ENCODE results near the gene COA5. TPM values are rescaled to one million over a fixed set of nuclear protein-coding genes. Genes with fewer than 3 reads are reported as not detected.

COA5 gene
- total and polyA plus RNA-seq, 9 donors: 27.2 to 42.5 (median 32.1) TPM

DNA sequence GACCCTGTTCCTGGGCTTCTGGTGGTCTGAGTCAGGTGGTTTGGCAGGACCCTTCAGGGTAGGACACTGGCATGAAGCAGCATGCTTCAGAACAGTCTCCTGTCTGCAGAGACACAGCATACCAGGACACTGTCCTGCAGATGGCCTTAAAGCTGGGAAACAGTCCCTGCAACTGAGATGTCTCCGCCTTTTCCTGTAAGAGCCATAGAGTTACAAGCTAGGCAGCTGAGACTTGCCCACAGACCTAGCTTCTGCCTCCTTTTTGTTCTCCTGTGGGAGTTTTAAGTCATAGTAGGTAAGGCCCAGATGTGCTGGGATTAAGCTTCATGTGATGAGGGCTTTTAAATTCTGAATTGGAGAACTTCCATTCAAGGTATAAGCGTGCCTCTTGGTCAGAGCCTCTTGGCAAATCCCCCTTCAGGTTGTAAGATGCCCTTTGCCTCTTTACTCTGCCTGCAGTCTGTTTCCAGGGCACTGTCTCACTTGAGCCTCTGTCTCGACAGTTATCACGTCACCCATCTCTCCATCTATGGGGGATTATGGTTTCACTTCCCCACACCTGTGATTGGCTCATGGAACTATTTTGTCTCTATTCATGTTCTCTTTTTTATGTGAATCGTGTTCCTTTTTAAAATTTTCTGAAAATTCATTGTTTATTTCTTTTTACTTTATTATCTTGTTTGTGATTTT lies 51.8 kb downstream of the COA5 start:
- DNase-seq: no peak
- Histone ChIP-seq H3K4me3 (no peak overlapping the region), H3K27ac (no peak overlapping the region), H3K27me3 (no peaks in the 10 kb centered on the region), H3K4me1 (ENCODE audit: insufficient read depth) (peaks cover 7% of the 10 kb centered on the region), H3K36me3 (no peaks in the 10 kb centered on the region), H3K9me3 (no peaks in the 10 kb centered on the region)
- intact Hi-C loops (cut with DNase I): no loop called here
- 94 to 95% (median 95%) methylated on average over 5 of the region's 5 CpGs for WGBS, 3 donors
- TF ChIP-seq, protein P1, sequence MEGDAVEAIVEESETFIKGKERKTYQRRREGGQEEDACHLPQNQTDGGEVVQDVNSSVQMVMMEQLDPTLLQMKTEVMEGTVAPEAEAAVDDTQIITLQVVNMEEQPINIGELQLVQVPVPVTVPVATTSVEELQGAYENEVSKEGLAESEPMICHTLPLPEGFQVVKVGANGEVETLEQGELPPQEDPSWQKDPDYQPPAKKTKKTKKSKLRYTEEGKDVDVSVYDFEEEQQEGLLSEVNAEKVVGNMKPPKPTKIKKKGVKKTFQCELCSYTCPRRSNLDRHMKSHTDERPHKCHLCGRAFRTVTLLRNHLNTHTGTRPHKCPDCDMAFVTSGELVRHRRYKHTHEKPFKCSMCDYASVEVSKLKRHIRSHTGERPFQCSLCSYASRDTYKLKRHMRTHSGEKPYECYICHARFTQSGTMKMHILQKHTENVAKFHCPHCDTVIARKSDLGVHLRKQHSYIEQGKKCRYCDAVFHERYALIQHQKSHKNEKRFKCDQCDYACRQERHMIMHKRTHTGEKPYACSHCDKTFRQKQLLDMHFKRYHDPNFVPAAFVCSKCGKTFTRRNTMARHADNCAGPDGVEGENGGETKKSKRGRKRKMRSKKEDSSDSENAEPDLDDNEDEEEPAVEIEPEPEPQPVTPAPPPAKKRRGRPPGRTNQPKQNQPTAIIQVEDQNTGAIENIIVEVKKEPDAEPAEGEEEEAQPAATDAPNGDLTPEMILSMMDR (IDR thresholded peaks at IDR 0.05): no peak
- TF ChIP-seq POLR2A (IDR thresholded peaks at IDR 0.05) (no peak), EP300 (IDR thresholded peaks at IDR 0.05) (no peak)

DNA sequence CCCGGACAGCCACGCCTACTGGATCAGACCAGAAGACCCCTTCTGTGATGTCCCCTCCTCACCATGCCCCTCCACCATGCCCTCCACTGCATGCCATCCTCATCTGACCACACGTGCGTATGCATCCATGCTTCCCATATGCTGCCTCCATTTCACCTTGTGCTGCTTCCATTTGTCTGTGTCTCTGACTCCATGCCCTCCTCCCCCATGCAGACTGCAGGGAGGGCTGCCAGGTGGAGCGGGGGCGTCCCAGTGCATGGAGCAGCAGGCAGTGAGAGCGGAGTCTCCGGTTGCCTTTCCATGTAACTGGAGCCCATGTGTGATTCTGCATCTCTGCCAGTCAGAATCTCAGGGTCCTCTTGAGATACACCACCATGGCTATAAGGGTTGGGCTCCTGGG lies 52.6 kb downstream of the COA5 start:
- Histone ChIP-seq H3K36me3 (no peaks in the 10 kb centered on the region), H3K27me3 (no peaks in the 10 kb centered on the region), H3K4me1 (ENCODE audit: insufficient read depth) (peaks cover 6% of the 10 kb centered on the region), H3K9me3 (no peaks in the 10 kb centered on the region), H3K27ac (no peak overlapping the region), H3K4me3 (no peak overlapping the region)
- intact Hi-C loops (cut with DNase I): no loop called here
- DNase-seq: no peak
- no peak for TF ChIP-seq EP300 (IDR thresholded peaks at IDR 0.05)
- TF ChIP-seq, protein P1 (IDR thresholded peaks at IDR 0.05): no peak
- TF ChIP-seq POLR2A (IDR thresholded peaks at IDR 0.05): no peak
- WGBS, 3 donors: 89 to 92% (median 90%) methylated on average over 8 of the region's 8 CpGs

DNA sequence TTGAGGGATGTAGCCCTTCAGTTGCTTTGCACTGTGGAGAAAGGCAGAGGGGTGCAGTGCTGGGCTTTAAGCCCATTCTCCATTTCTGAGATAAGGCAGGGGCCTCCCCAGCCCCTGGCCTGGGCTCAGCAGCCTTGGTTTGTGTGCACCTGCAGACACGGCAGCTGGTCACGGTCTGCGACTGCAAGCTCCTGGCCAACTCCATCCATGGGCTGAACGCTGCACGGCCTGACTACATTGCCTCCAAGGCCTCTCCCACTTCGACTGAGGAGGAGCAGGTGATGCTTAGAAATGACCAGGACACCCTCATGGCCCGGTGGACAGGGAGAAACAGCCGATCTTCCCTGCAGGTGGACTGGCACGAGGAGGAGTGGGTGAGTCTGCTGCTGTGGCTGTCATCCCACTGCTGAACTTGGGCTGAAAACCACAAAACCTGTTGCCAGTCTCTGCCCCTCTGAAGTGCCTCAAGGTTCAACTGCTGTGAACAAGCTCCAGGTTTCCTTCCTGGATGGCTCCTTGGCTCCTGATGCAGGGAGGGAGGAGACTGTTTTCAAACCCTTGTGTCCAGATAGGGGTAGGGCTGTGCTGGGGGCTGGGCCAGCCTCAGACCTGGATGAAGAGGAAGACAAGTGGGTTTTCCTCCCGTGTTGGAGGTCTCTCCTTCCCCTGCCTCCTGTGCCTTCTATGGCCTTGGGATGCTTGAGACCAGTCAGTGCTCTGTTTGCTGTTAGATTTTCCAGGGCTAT lies 54.0 kb downstream of the COA5 start:
- no peak for DNase-seq
- Histone ChIP-seq H3K27me3 (no peaks in the 10 kb centered on the region), H3K4me3 (no peak overlapping the region), H3K9me3 (no peaks in the 10 kb centered on the region), H3K27ac (no peak overlapping the region), H3K4me1 (ENCODE audit: insufficient read depth) (no peaks in the 10 kb centered on the region), H3K36me3 (no peaks in the 10 kb centered on the region)
- intact Hi-C loops (cut with DNase I): no loop called here
- TF ChIP-seq, protein P1 (IDR thresholded peaks at IDR 0.05): no peak
- TF ChIP-seq POLR2A (IDR thresholded peaks at IDR 0.05) (no peak), EP300 (IDR thresholded peaks at IDR 0.05) (no peak)
- 69 to 77% (median 75%) methylated on average over 8 to 10 of the region's 10 CpGs for WGBS, 3 donors

DNA sequence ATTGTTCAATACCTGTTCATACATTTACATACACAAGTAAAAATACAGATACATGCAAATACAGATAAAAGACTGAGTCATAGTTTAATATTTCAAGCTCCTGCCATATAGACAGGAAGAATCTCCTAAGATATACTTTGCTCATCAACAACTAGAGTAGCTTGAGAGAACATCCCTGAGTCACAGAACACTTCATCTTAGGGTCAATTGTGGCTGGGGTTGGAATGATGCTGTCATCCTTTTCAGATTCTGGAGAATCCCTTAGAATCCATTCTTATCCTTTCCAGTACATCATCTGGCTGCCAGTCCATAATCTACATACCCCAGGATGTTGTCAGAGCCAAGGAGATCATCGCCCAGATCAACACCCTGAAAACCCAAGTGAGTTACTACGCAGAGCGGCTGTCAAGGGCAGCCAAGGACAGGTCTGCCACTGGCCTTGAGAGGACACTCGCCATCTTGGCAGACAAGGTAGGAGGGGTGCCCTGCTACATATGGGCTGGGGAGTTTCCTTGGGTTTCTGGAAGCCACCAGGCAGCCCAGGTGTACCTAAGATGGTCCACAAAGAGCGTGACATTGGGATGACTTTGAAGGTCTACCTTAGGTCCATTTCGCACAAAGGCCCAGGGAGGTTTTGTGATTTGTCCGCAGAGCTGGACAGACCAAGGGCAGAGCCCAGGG lies 55.7 kb downstream of the COA5 start:
- TF ChIP-seq POLR2A (IDR thresholded peaks at IDR 0.05) (no peak), EP300 (IDR thresholded peaks at IDR 0.05) (no peak)
- TF ChIP-seq, protein P1 (IDR thresholded peaks at IDR 0.05): no peak
- DNase-seq: no peak
- no peak overlapping the region for H3K4me3 ChIP-seq
- no peaks in the 10 kb centered on the region for H3K36me3 ChIP-seq
- no peak overlapping the region for H3K27ac ChIP-seq
- no peaks in the 10 kb centered on the region for H3K4me1 ChIP-seq (ENCODE audit: insufficient read depth)
- H3K27me3 ChIP-seq: no peaks in the 10 kb centered on the region
- WGBS, 3 donors: 96 to 98% (median 97%) methylated on average over 7 of the region's 7 CpGs
- H3K9me3 ChIP-seq: no peaks in the 10 kb centered on the region
- intact Hi-C loops (cut with DNase I): no loop called here
